Measurements from ENCODE around the gene ITGB4. TPM values are rescaled to one million over a fixed set of nuclear protein-coding genes. Genes with fewer than 3 reads are reported as not detected.

Gene ITGB4
- total RNA-seq, 1 experiment from 2014 or later, result 0.19 TPM

- Histone ChIP-seq H3K36me3 (ENCODE audit: insufficient read depth, low read length) (no peaks in the 10 kb centered on the region), H3K9me3 (ENCODE audit: low read length) (no peaks in the 10 kb centered on the region), H3K9ac (ENCODE audit: low read length) (no peak overlapping the region), H3K4me1 (ENCODE audit: low read length) (peaks cover 16% of the 10 kb centered on the region), H3K9me2 (replicated peaks; ENCODE audit: insufficient read depth, low read length) (no peaks in the 10 kb centered on the region), H4K20me1 (ENCODE audit: insufficient read depth, low read depth, low read length) (no peaks in the 10 kb centered on the region), H3K27me3 (ENCODE audit: low read length) (no peaks in the 10 kb centered on the region), H3K27ac (ENCODE audit: low read length) (no peak overlapping the region), H2AFZ (ENCODE audit: low read length) (no peak overlapping the region), H3K79me2 (ENCODE audit: low read length) (no peaks in the 10 kb centered on the region), H3K4me2 (ENCODE audit: low read depth, low read length, poor library complexity, severe bottlenecking) (no peak overlapping the region), H3K4me3 (ENCODE audit: low read length) (no peak overlapping the region)
- no peak for DNase-seq
Observed at GRCh38 chr17:75739174-75739573, 17.9 kb downstream of the ITGB4 start.

DNA sequence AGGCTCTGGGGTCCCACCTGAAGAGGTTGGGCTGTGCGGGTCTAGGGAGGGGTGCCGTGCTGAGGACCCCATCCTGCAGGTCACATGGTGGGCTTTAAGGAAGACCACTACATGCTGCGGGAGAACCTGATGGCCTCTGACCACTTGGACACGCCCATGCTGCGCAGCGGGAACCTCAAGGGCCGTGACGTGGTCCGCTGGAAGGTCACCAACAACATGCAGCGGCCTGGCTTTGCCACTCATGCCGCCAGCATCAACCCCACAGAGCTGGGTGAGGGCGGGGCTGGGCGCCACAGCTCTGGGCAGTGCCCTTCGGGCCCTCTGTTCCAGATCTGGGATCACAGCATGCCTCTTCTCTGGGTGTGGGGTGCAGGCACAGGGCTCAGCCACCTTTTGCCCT, 18.5 kb downstream of the ITGB4 start:
- Histone ChIP-seq H3K4me1 (ENCODE audit: low read length) (peaks cover 11% of the 10 kb centered on the region), H3K9me3 (ENCODE audit: low read length) (no peaks in the 10 kb centered on the region), H3K27ac (ENCODE audit: low read length) (no peak overlapping the region), H3K79me2 (ENCODE audit: low read length) (no peaks in the 10 kb centered on the region), H3K9me2 (replicated peaks; ENCODE audit: insufficient read depth, low read length) (no peaks in the 10 kb centered on the region), H3K9ac (ENCODE audit: low read length) (no peak overlapping the region), H3K4me2 (ENCODE audit: low read depth, low read length, poor library complexity, severe bottlenecking) (no peak overlapping the region), H2AFZ (ENCODE audit: low read length) (no peak overlapping the region), H3K27me3 (ENCODE audit: low read length) (no peaks in the 10 kb centered on the region), H3K36me3 (ENCODE audit: insufficient read depth, low read length) (no peaks in the 10 kb centered on the region), H3K4me3 (ENCODE audit: low read length) (no peak overlapping the region), H4K20me1 (ENCODE audit: insufficient read depth, low read depth, low read length) (no peaks in the 10 kb centered on the region)
- DNase-seq, result no peak

GRCh38 chr17:75740215-75740614, 19.0 kb downstream of the ITGB4 start:
- H3K9ac ChIP-seq (ENCODE audit: low read length), result no peak overlapping the region
- H3K36me3 ChIP-seq (ENCODE audit: insufficient read depth, low read length), result no peaks in the 10 kb centered on the region
- H4K20me1 ChIP-seq (ENCODE audit: insufficient read depth, low read depth, low read length), result no peaks in the 10 kb centered on the region
- no peak overlapping the region for H3K4me2 ChIP-seq (ENCODE audit: low read depth, low read length, poor library complexity, severe bottlenecking)
- no peaks in the 10 kb centered on the region for H3K9me3 ChIP-seq (ENCODE audit: low read length)
- H3K4me1 ChIP-seq (ENCODE audit: low read length), result peaks cover 9% of the 10 kb centered on the region
- H3K27ac ChIP-seq (ENCODE audit: low read length), result no peak overlapping the region
- no peaks in the 10 kb centered on the region for H3K79me2 ChIP-seq (ENCODE audit: low read length)
- H2AFZ ChIP-seq (ENCODE audit: low read length), result no peak overlapping the region
- no peaks in the 10 kb centered on the region for H3K27me3 ChIP-seq (ENCODE audit: low read length)
- H3K9me2 ChIP-seq (replicated peaks; ENCODE audit: insufficient read depth, low read length), result no peaks in the 10 kb centered on the region
- no peak for DNase-seq
- no peak overlapping the region for H3K4me3 ChIP-seq (ENCODE audit: low read length)

- no peaks in the 10 kb centered on the region for H3K27me3 ChIP-seq (ENCODE audit: low read length)
- no peak overlapping the region for H3K4me3 ChIP-seq (ENCODE audit: low read length)
- H3K9me3 ChIP-seq (ENCODE audit: low read length), result no peaks in the 10 kb centered on the region
- H4K20me1 ChIP-seq (ENCODE audit: insufficient read depth, low read depth, low read length), result no peaks in the 10 kb centered on the region
- no peak for DNase-seq
- H3K27ac ChIP-seq (ENCODE audit: low read length), result no peak overlapping the region
- H3K36me3 ChIP-seq (ENCODE audit: insufficient read depth, low read length), result no peaks in the 10 kb centered on the region
- H2AFZ ChIP-seq (ENCODE audit: low read length), result no peak overlapping the region; the same call in 1 of the 2 replicates
- H3K4me1 ChIP-seq (ENCODE audit: low read length), result peaks cover 9% of the 10 kb centered on the region
- H3K79me2 ChIP-seq (ENCODE audit: low read length), result no peaks in the 10 kb centered on the region
- no peak overlapping the region for H3K4me2 ChIP-seq (ENCODE audit: low read depth, low read length, poor library complexity, severe bottlenecking)
- H3K9me2 ChIP-seq (replicated peaks; ENCODE audit: insufficient read depth, low read length), result no peaks in the 10 kb centered on the region
- H3K9ac ChIP-seq (ENCODE audit: low read length), result no peak overlapping the region
Observed at GRCh38 chr17:75740631-75741077, 19.4 kb downstream of the ITGB4 start.

DNA sequence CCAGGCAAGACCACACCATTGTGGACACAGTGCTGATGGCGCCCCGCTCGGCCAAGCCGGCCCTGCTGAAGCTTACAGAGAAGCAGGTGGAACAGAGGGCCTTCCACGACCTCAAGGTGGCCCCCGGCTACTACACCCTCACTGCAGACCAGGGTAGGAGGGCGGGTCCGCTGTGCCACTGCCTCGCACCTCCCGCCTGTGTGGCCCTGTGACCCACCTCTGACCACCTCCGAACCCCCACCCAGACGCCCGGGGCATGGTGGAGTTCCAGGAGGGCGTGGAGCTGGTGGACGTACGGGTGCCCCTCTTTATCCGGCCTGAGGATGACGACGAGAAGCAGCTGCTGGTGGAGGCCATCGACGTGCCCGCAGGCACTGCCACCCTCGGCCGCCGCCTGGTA, 21.1 kb downstream of the ITGB4 start:
- no peaks in the 10 kb centered on the region for H3K79me2 ChIP-seq (ENCODE audit: low read length)
- DNase-seq, result no peak
- no peaks in the 10 kb centered on the region for H3K36me3 ChIP-seq (ENCODE audit: insufficient read depth, low read length)
- H3K9me2 ChIP-seq (replicated peaks; ENCODE audit: insufficient read depth, low read length), result no peaks in the 10 kb centered on the region
- H3K27me3 ChIP-seq (ENCODE audit: low read length), result no peaks in the 10 kb centered on the region
- peaks cover 9% of the 10 kb centered on the region for H3K4me1 ChIP-seq (ENCODE audit: low read length)
- no peak overlapping the region for H2AFZ ChIP-seq (ENCODE audit: low read length)
- no peak overlapping the region for H3K27ac ChIP-seq (ENCODE audit: low read length)
- no peak overlapping the region for H3K4me2 ChIP-seq (ENCODE audit: low read depth, low read length, poor library complexity, severe bottlenecking)
- no peak overlapping the region for H3K9ac ChIP-seq (ENCODE audit: low read length)
- H3K4me3 ChIP-seq (ENCODE audit: low read length), result no peak overlapping the region
- H3K9me3 ChIP-seq (ENCODE audit: low read length), result no peaks in the 10 kb centered on the region
- H4K20me1 ChIP-seq (ENCODE audit: insufficient read depth, low read depth, low read length), result no peaks in the 10 kb centered on the region

DNA sequence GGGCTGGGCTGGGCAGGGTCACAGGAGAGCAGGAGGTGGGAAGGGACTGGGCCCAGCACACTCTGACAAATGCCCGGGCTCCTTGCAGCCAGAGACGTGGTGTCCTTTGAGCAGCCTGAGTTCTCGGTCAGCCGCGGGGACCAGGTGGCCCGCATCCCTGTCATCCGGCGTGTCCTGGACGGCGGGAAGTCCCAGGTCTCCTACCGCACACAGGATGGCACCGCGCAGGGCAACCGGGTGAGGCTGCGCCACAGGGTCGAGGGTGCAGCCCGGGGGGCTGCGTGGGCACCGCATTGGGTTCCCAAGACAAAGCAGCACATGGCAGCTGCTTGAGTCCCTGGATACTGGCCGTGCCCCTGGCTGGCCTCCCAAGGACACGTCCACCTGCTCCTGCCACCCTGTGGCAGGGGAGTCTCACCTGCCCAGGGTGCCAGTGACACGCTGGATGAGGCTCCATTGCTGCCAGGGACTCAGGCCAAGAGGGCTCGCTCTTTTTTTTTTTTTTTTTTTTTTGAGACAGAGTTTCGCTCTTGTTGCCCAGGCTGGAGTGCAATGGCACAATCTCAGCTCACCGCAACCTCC, 22.5 kb downstream of the ITGB4 start:
- H3K9me2 ChIP-seq (replicated peaks; ENCODE audit: insufficient read depth, low read length), result no peaks in the 10 kb centered on the region
- no peak overlapping the region for H3K4me3 ChIP-seq (ENCODE audit: low read length)
- H3K27ac ChIP-seq (ENCODE audit: low read length), result no peak overlapping the region
- no peak for DNase-seq
- no peak overlapping the region for H2AFZ ChIP-seq (ENCODE audit: low read length)
- H3K9me3 ChIP-seq (ENCODE audit: low read length), result no peaks in the 10 kb centered on the region
- no peak overlapping the region for H3K4me2 ChIP-seq (ENCODE audit: low read depth, low read length, poor library complexity, severe bottlenecking)
- H4K20me1 ChIP-seq (ENCODE audit: insufficient read depth, low read depth, low read length), result no peaks in the 10 kb centered on the region
- no peaks in the 10 kb centered on the region for H3K36me3 ChIP-seq (ENCODE audit: insufficient read depth, low read length)
- no peaks in the 10 kb centered on the region for H3K27me3 ChIP-seq (ENCODE audit: low read length)
- no peak overlapping the region for H3K9ac ChIP-seq (ENCODE audit: low read length)
- H3K79me2 ChIP-seq (ENCODE audit: low read length), result no peaks in the 10 kb centered on the region
- H3K4me1 ChIP-seq (ENCODE audit: low read length), result no peaks in the 10 kb centered on the region

GRCh38 chr17:75748706-75749105, 27.4 kb downstream of the ITGB4 start:
- Histone ChIP-seq H3K9ac (ENCODE audit: low read length) (no peak overlapping the region), H3K27ac (ENCODE audit: low read length) (no peak overlapping the region), H4K20me1 (ENCODE audit: insufficient read depth, low read depth, low read length) (no peaks in the 10 kb centered on the region), H3K4me2 (ENCODE audit: low read depth, low read length, poor library complexity, severe bottlenecking) (no peak overlapping the region), H3K27me3 (ENCODE audit: low read length) (no peaks in the 10 kb centered on the region), H3K9me3 (ENCODE audit: low read length) (no peaks in the 10 kb centered on the region), H3K36me3 (ENCODE audit: insufficient read depth, low read length) (no peaks in the 10 kb centered on the region), H3K4me3 (ENCODE audit: low read length) (no peak overlapping the region), H3K79me2 (ENCODE audit: low read length) (no peaks in the 10 kb centered on the region), H2AFZ (ENCODE audit: low read length) (no peak overlapping the region), H3K4me1 (ENCODE audit: low read length) (peaks cover 18% of the 10 kb centered on the region), H3K9me2 (replicated peaks; ENCODE audit: insufficient read depth, low read length) (no peaks in the 10 kb centered on the region)
- DNase-seq, result no peak

GRCh38 chr17:75749545-75750389, 28.5 kb downstream of the ITGB4 start:
- Histone ChIP-seq H3K27me3 (ENCODE audit: low read length) (no peaks in the 10 kb centered on the region), H3K36me3 (ENCODE audit: insufficient read depth, low read length) (no peaks in the 10 kb centered on the region), H3K9ac (ENCODE audit: low read length) (peak overlapping the region; percentile 37), H3K4me2 (ENCODE audit: low read depth, low read length, poor library complexity, severe bottlenecking) (peak overlapping the region; percentile 27), H3K9me3 (ENCODE audit: low read length) (no peaks in the 10 kb centered on the region), H3K27ac (ENCODE audit: low read length) (no peak overlapping the region), H3K9me2 (replicated peaks; ENCODE audit: insufficient read depth, low read length) (no peaks in the 10 kb centered on the region), H2AFZ (ENCODE audit: low read length) (0 out of 2 replicates have a peak overlapping the region, but pooled peaks have one; percentile 18), H3K4me1 (ENCODE audit: low read length) (peaks cover 26% of the 10 kb centered on the region), H3K4me3 (ENCODE audit: low read length) (no peak overlapping the region), H4K20me1 (ENCODE audit: insufficient read depth, low read depth, low read length) (no peaks in the 10 kb centered on the region), H3K79me2 (ENCODE audit: low read length) (no peaks in the 10 kb centered on the region)
- DNase-seq, result peak; percentile 94

Data from Karpas-422 (cell line).